Measurements from ENCODE around the gene FLOT2. TPM values are rescaled to one million over a fixed set of nuclear protein-coding genes. Genes with fewer than 3 reads are reported as not detected.

Gene FLOT2
- total and polyA plus RNA-seq, 2 donors (not counting 3 experiments of a cell fraction or from before 2014, with no cell fraction given), result 169 to 180 TPM

DNA sequence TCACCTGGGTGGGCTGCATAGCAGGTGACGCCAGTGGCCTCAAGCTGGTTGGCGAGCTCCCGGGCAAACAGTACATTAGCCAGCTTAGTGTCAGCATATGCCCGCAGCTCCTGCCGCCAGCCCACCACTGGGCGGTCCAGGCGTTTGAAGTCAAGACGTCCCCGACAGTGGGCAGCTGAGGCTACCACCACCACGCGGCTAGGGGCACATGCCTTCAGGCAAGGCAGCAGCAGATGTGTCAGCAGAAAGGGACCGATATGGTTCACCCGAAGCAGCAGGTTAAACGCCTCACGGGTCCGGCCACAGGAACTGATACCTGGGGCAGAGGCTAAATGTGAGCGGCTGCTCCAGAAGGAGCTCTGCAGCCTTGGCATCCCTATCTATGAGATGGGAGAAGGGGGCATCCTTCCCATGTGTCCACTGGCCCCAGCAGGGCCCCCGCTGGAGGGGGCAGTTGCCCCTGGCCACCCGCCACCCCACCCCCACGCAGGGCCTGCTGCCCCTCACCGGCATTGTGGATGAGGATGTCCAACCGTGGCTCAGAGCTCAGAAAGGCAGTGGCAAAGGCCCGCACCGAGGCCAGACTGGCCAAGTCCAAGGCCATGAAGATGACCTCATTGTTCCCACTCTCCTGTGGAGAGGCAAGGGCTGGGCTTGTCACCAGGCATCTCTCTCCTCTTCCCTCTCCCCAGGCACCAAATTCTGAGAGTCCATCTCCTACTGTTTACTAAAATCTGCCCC is 3.6 kb upstream of the FLOT2 start:
- dilution Hi-C loops (cut with MboI; ENCODE audit: extremely low pct_ligation_motif_present, low sequenced_read_pairs), result no loop called here
- BruUV-seq (replicated peaks), result no TSS peak
- H3K79me2 ChIP-seq (ENCODE audit: control insufficient read depth, insufficient read depth, low read length), result peaks cover 8% of the 10 kb centered on the region
- no peaks in the 10 kb centered on the region for H3K9me3 ChIP-seq (replicated peaks; ENCODE audit: control insufficient read depth, insufficient read depth, low read length)
- intact Hi-C loops (cut with micrococcal nuclease), result no loop called here
- no peak overlapping the region for H2AFZ ChIP-seq (ENCODE audit: low read depth, low read length)
- H3K27ac ChIP-seq (ENCODE audit: insufficient read depth, low read depth, low read length), result no peak overlapping the region
- H3K27me3 ChIP-seq (ENCODE audit: control insufficient read depth in 2 of 2, insufficient read depth in 2 of 2, low read length in 2 of 2), result no peaks in the 10 kb centered on the region
- no peak overlapping the region for H3K9ac ChIP-seq (replicated peaks; ENCODE audit: extremely low read depth, insufficient read depth, low read length)
- CTCF ChIA-PET, result interaction anchor here (0.6 to 2.6 kb wide), 11 partner anchors 10 to 216 kb away, joined by 3 to 25 read pairs (median 5); partner anchors contain the start of gene TLCD1
- no peak overlapping the region for H3K4me3 ChIP-seq (replicated peaks in 1 of 3; ENCODE audit: insufficient read depth in 1 of 3, low read depth in 1 of 3, low read length in 3 of 3)
- H3K4me1 ChIP-seq (ENCODE audit: control insufficient read depth, extremely low read depth, insufficient read depth, low read length), result peaks cover 23% of the 10 kb centered on the region
- no peak for TF ChIP-seq POLR2A (IDR thresholded peaks at IDR 0.05; ENCODE audit: low read depth, low read length)
- TF ChIP-seq FOS (IDR thresholded peaks at IDR 0.05; ENCODE audit: borderline replicate concordance, insufficient read depth, low read length), result no peak
- TF ChIP-seq MAX (IDR thresholded peaks at IDR 0.05; ENCODE audit: insufficient read depth, insufficient read length), result no peak
- TF ChIP-seq GATA2 (IDR thresholded peaks at IDR 0.05; ENCODE audit: insufficient read depth, insufficient read length, low read depth, low read length), result no peak
- TF ChIP-seq POLR2AphosphoS5 (IDR thresholded peaks at IDR 0.05; ENCODE audit: insufficient read depth, low read depth, low read length), result no peak
- TF ChIP-seq MYC (IDR thresholded peaks at IDR 0.05; ENCODE audit: low read depth, low read length), result no peak
- TF ChIP-seq CTCF (IDR thresholded peaks at IDR 0.05; ENCODE audit: extremely low read depth in 1 of 2, insufficient read depth in 1 of 2, low read depth in 1 of 2, low read length in 2 of 2), result no peak
- TF ChIP-seq EZH2 (IDR thresholded peaks at IDR 0.05; ENCODE audit: borderline replicate concordance, low read depth, low read length, severe bottlenecking), result no peak
- TF ChIP-seq JUN (IDR thresholded peaks at IDR 0.05; ENCODE audit: borderline replicate concordance, insufficient read depth, insufficient read length, low read depth), result no peak
- FAIRE-seq (no peak), DNase-seq (ENCODE audit: low read depth, low spot score) (no peak)
- POLR2A ChIA-PET, result interaction anchor here (0.5 to 1.4 kb wide), 3 partner anchors 8 to 78 kb away, joined by 3 to 4 read pairs (median 3); no protein-coding TSS in a partner anchor
- H4K20me1 ChIP-seq (replicated peaks; ENCODE audit: control insufficient read depth, extremely low read depth, insufficient read depth, low read length), result no peaks in the 10 kb centered on the region
- H3K4me2 ChIP-seq (ENCODE audit: insufficient read depth, low read length), result no peak overlapping the region
- H3K9me1 ChIP-seq (replicated peaks; ENCODE audit: control insufficient read depth, extremely low read depth, insufficient read depth, low read length), result no peaks in the 10 kb centered on the region
- peaks cover 0 to 2% of the 10 kb centered on the region in 2 experiments for H3K36me3 ChIP-seq (ENCODE audit: control insufficient read depth in 2 of 2, extremely low read depth in 1 of 2, insufficient read depth in 2 of 2, low read length in 2 of 2)

Measured in endothelial cell of umbilical vein (primary cell).